HG02973 (cell line): ENCODE data around the gene TRAT1.
"Not testable (repeated sequence)": the region's sequence is repeated elsewhere in the genome, so short reads cannot be mapped to it uniquely, and the experiment has no call there.

Experiments used
- ATAC-seq: cut with Tn5 transposase; IDR thresholded peaks from one replicate; pipeline ENCODE4 v1.9.1; 2021; ENCODE audit warnings: moderate library complexity; ENCODE audit not compliant: unreplicated experiment

TRAT1 gene, protein sequence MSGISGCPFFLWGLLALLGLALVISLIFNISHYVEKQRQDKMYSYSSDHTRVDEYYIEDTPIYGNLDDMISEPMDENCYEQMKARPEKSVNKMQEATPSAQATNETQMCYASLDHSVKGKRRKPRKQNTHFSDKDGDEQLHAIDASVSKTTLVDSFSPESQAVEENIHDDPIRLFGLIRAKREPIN

DNA sequence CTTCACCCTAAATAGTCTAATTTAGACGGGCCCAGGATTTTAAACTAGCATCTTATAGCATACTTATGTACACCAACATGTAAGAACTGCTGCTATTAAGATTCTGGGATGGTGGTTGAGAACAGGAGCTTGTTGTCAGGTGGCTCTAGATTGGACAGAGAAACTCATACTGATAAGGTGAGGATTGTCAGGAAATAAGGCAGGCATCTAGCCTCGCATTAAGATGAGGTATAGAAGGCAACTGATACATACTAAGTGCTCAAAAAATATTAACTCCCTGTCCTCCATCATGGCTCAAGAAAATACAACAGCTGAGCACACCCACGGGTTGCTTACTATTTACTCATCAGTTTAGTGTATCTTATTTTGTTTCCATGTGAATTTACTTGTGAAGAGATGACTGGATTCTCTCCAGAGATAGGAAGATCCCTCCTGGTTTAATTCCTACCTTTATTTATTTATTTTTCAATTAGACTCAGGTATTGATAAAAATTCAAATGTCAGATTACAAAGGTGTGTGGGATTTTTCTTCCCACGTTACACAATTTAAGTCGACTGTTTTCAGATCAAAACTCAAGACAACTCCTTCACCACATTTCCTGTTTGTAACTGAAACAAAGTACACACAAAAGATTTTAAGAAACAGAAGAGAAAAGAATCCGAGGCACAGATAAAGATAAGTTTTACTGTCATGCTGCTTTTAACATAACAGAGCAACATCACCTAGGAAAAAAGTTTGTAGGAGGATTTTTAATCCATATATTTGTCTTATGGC is at the start of gene TRAT1:
TRAT1 (plus strand) TSS at position 664 of the 775 bp plus-strand sequence. CDS start 142 bp downstream, outside the sequence.
- no peak for ATAC-seq

DNA sequence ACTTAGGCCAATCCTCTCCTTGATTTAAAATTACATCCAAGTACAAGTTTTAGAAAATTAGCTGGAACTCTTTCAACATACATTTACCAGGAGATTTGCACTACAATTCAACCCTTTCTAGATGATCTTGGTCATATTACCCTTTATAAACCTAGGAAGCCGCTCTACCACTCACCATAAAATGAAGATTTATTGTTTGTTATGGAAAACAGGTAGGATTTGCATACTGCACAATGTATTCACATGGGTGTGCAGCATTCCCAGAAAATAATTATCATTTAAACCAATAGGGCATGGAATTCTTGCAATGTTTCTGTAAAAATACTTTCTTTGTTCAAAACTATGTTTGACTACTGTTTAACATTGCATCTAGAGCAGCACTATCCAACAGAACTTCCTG is 46.9 kb upstream of the TRAT1 start:
- ATAC-seq = no peak

DNA sequence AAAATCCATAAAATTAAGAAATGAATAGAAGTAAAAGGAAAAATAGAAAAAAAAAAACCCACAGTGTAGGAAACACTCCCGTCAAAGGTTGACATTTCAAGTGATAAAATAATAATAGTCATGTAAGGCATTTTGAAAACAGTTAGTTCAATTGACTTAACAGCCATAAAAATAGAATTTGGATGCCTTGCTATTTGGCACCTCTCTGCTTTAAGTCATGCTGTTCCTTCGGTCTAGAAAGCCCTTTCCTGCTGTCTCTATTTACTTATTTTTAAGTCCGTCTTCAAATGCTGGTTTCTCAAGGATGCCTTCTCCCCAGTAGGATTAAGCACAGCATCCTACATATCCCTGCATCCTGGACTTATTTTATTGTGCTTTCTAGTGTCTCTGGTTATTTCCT is 43.1 kb upstream of the TRAT1 start:
- no peak for ATAC-seq

- ATAC-seq = no peak
These were observed 42.4 kb upstream of the TRAT1 start for GRCh38 chr3:108780235-108780634.

GRCh38 chr3:108791473-108791872 is 31.1 kb upstream of the TRAT1 start:
- ATAC-seq = no peak

DNA sequence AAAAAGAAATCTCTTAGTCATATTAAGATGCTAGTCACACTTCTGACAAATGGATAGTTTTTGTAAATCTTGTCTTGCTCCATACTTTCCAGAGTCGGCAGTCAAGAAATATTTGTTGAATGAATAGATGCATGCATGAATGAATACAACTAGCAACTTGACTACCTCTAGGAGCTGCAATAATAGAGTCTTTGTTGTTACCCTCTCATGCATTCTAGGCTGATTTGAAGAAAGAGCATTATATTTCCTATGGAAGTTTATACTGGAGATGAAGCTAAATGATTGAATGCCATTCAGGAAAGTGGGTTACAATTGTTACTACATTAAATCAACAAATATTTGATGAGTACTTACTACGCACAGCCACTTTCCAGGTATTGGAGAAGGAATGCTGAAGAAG is 18.1 kb upstream of the TRAT1 start:
- no peak for ATAC-seq

- ATAC-seq = no peak
These were observed 17.6 kb upstream of the TRAT1 start for GRCh38 chr3:108804966-108805365.

- no peak for ATAC-seq
These were observed 16.3 kb upstream of the TRAT1 start for GRCh38 chr3:108806316-108806715.

DNA sequence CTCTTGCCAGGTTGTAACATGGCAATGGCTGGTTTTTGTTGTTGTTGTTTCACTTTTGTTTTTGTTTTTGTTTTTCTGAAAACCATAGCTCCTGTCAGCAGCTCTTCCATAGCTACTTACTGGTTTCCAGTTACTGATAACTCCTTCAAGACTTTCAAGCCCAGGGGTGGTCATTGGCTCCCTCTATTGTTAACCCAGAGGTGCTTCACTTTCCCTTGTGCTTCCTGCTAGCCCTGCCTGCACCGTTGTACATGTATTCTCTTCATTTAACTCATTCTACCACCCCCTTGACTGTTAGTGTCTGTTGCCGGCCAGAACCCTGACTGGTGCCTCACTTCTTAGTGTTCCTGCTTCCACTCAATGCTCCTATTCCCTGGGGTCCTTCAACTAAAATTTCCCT is 4.2 kb upstream of the TRAT1 start:
- ATAC-seq = peak; percentile 81

- ATAC-seq = no peak
These were observed 2.0 kb upstream of the TRAT1 start for GRCh38 chr3:108820586-108820985.

GRCh38 chr3:108823227-108823626 is 641 bp downstream of the TRAT1 start:
- ATAC-seq = no peak

- ATAC-seq = not testable (repeated sequence)
These were observed 1.2 kb downstream of the TRAT1 start for GRCh38 chr3:108823803-108824202.

DNA sequence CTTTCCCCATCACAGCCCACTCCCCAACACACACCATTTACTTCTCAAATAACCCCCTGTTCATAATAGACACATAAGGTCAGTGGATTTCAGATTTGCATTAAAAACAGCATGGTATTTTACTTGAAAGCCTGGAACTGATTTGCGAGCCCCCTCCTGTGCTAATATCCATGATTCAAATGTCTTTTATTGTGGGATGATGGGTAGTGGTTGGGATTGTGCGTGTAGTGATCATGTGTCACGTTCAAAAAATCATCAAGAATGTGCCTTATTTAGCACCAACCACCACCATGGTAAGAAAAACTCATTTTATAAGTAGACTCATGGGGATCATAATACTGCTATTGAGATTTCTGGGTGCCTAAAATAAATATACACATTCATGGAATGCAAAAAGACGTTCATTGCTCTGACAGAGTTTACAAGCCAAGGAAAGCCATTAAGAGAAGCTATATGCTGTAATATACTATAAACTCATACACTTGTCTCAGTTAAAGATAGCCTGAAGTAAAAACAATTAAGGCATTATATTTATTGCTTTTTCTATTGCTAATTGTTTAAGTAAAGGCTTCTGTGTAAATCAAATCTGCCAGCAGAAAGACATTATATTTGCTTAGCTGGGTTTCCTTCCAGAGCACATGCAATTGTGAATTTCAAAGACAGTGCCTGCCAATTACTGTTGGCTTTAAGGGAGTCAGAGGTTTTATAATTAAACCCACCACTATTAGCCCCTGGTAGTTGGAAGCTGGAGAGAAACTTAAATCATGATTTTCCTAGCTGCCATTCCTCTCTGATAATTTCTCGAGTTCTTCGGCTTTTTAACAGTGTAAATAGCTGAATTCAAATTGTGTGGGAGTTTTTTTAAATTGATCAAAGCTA is 4.0 kb downstream of the TRAT1 start:
- no peak for ATAC-seq

- no peak for ATAC-seq
These were observed 7.8 kb downstream of the TRAT1 start for GRCh38 chr3:108830381-108830780.

DNA sequence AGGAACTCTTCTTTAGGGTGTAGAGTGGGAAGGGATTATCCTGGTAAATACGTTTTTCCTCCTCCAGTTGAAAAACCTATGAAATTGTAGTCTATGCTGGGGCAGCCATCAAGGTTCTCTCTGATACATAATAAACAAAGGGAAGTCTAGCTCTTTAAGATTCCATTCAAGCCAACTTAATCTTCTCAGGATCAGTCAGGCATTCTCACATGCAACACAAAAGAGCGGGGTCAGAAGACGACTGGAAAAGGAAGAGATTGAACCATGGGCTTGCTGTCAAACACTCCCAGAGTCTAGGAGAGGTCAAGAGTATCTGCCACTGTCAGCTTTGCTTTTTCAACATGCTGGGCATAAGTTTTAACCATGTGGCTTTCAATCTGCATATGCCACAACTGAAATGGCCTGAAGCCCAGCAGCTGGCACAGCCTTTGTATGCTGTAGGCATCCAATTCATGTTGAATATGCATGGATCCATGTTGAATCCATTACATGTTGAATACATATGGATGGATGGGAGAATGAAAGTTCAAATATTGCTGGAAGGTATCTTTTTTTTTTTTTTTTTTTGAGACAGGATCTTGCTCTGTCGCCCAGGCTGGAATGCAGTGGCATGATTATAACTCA is 8.5 kb downstream of the TRAT1 start:
- ATAC-seq = no peak

- ATAC-seq = no peak
These were observed 11.0 kb downstream of the TRAT1 start for GRCh38 chr3:108833611-108834010.

- no peak for ATAC-seq
These were observed 12.0 kb downstream of the TRAT1 start for GRCh38 chr3:108834551-108834950.

GRCh38 chr3:108835101-108835500 is 12.5 kb downstream of the TRAT1 start:
- no peak for ATAC-seq

- no peak for ATAC-seq
These were observed 15.8 kb downstream of the TRAT1 start for GRCh38 chr3:108838436-108838835.

- ATAC-seq = no peak
These were observed 23.2 kb downstream of the TRAT1 start for GRCh38 chr3:108845709-108846293.

DNA sequence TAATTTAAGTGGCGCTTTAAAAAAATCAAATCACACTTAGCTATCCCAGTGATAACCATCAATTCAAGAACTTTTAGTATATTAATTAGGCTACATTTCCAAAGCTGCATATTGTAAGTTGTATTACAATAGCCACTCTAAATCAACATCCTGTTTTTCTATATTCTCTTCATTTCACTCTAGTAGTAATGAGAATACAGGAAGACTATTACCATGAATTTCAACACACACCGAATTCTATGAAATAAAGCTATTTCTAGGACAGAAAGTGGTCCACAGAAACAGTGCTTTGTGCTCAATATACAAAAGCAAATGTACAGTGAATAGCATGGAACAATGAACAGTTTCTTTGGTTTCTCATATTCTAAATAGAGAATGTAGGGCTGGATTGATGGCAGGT is 24.6 kb downstream of the TRAT1 start:
- no peak for ATAC-seq
